ENCODE measurements around the gene KREMEN1.

GRCh38 chr22:29126670-29127395 lies 54.0 kb downstream of the KREMEN1 start:
- TF ChIP-seq CTCF (IDR thresholded peaks at IDR 0.05; ENCODE audit: borderline replicate concordance, extremely low read depth, low read length, poor library complexity, severe bottlenecking) (no peak), EZH2 (IDR thresholded peaks at IDR 0.05; ENCODE audit: borderline replicate concordance, low read depth, low read length, severe bottlenecking) (no peak)

All from DND-41 (cell line).